Suppressor macrophage treated with lipopolysaccharide for 1 hour (primary cell): Measurements from ENCODE around the gene CLEC14A.

Experiments
- DNase-seq, 3 donors: peaks; one replicate each; pipeline ENCODE4 v3.0.0-alpha.2; 2020 to 2022

The CLEC14A gene

GRCh38 chr14:38205949-38206665 lies 49.8 kb downstream of the CLEC14A start:
- DNase-seq = no peak

- DNase-seq = no peak
Observed at GRCh38 chr14:38205119-38205813, 50.6 kb downstream of the CLEC14A start.

- DNase-seq = no peak
Observed at GRCh38 chr14:38204719-38205115, 51.2 kb downstream of the CLEC14A start.
